HG02571 (cell line): Measurements from ENCODE around the gene RDH14.

ENCODE experiments used
- ATAC-seq: cut with Tn5 transposase; IDR thresholded peaks from one replicate; pipeline ENCODE4 v1.9.1; 2021; ENCODE audit warnings: mild to moderate bottlenecking, moderate library complexity; ENCODE audit not compliant: unreplicated experiment

RDH14 gene

DNA sequence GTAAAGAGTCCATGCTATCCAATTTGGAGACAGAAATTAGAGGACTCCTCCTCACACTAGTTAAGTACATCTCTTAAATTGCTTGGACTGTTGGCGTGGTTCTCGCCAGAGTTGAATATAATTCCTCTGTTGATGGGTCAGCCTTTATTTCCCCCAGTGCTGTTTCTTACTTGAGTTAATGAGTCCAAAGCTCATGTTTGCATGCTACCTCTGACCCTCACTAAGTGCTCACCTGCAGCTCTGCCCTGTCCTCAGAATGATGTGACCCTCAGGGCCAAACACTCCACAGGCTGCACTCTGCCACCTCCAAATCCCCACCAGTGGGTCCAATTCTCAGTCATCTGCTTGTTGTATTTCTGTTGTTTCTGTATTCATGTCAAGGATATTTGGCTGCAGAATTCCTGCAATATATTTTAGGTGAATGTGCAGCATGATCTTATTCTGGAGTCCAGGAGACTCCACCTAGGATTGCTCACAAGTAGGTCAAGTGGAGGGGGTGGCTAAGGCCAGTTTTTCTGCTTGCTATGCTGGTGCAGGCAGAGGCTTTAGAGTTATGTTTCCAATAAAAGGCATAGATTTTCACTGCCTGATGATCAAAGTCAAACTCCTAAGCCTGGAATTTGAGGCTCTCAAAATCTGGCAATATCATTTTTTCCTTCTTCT is 37.8 kb downstream of the RDH14 start:
- no peak for ATAC-seq

GRCh38 chr2:18520451-18521425 is 39.7 kb downstream of the RDH14 start:
- peak; percentile 53 for ATAC-seq

DNA sequence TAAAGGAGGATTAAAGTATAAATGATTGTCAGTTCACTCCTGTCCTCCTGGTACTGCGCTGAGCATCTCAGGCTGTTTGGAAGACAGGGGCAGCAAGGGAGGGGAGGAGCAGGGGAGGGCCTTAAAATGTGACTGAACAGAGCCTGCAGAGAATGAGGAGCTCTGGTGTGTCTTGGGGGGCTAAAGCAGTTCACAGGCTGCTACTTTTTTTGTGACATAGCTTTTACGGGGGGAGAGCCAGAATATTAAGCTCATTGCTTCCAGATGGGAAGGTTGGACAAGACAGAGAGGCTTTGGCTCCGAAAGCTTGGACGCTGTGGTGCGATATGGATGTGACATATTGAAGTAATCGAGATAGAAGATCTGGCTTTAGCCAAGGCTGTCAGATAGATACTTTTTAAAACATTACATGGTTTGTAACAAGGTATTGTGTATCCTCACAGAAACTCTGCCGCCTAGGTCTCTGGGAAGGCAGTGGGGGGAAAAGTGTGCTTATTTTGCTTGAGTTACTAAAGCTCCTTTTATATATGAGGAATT is 40.5 kb downstream of the RDH14 start:
- ATAC-seq = no peak

- no peak for ATAC-seq
Observed at GRCh38 chr2:18518116-18519111, 42.0 kb downstream of the RDH14 start.

GRCh38 chr2:18517386-18517785 is 43.1 kb downstream of the RDH14 start:
- ATAC-seq = no peak

DNA sequence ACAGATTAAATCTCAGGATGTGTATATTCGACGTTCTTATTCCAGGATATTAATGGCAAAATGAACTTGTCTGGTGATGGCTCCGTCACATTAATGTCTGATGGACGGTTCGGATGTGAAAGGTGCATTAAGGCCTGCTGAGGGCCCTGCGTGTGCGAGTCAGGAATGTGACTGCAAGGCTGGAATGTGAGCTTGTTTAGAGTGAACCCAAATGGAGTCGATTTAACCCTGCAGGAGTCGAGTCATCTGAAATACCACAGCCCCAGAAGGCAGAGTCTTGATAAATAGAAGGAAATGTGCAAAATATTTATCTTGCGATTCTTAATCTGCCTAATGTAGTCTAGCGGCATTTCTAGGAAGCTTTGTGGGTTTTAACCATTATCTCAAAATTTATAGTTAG is 44.3 kb downstream of the RDH14 start:
- ATAC-seq = no peak

GRCh38 chr2:18514526-18515461 is 45.7 kb downstream of the RDH14 start:
- ATAC-seq = no peak

DNA sequence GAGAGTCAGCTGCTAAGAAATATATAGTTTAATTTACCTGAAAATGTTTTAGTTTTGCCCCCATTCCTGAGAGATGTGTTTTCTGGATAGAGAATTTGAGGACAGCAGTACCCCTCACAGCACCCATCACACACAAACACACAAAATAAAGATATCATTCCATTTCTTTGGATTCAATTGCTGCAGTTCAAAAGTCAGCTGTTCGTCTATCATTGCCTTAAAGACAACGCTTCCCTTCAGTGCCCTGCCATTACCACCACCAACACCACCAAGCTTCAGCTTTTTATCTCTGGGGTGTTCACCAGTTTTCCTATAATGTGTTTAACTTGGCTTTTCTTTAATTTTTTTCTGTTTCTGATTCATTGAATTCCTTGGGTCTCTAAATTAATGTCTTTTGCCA is 49.7 kb downstream of the RDH14 start:
- no peak for ATAC-seq

- ATAC-seq = no peak
Observed at GRCh38 chr2:18506883-18507509, 53.5 kb downstream of the RDH14 start.

- ATAC-seq = no peak
Observed at GRCh38 chr2:18505703-18506341, 54.6 kb downstream of the RDH14 start.
